Prostate gland (tissue), 2 donors: ENCODE results near the gene GPN2. TPM values are rescaled to one million over a fixed set of nuclear protein-coding genes. Genes with fewer than 3 reads are reported as not detected.

Experiments used
- DNase-seq: peaks from one replicate; pipeline ENCODE4 v3.0.0-alpha.2; 2019; ENCODE audit warnings: low spot score
- H3K27ac ChIP-seq, 2 donors: fragments of 200-600 bp; sonication (generic); 2 replicates each; pipeline ENCODE4 v1.5.1; 2017 to 2019
- H3K27me3 ChIP-seq: fragments of 200-600 bp; sonication (generic); replicated peaks from 2 replicates; pipeline ENCODE4 v1.5.1; 2019; ENCODE audit not compliant: insufficient read depth
- H3K36me3 ChIP-seq, 2 donors: fragments of 200-600 bp; sonication (generic); 1 replicate in 1 of 2; 2 replicates in 1 of 2; pipeline versions ENCODE4 v1.5.1 to v1.8.1; 2017 to 2019
- H3K4me1 ChIP-seq: fragments of 200-600 bp; sonication (generic); replicated peaks from 2 replicates; pipeline ENCODE4 v1.5.1; 2019
- H3K4me3 ChIP-seq, 2 donors: fragments of 200-600 bp; sonication (generic); 2 replicates each; pipeline ENCODE4 v1.5.1; 2017 to 2019
- H3K9me3 ChIP-seq: fragments of 200-600 bp; sonication (generic); 2 replicates; pipeline ENCODE4 v1.5.1; 2017
- POLR2A ChIP-seq: fragments of 450-650 bp; IDR thresholded peaks from one replicate; pipeline ENCODE4 v1.6.1; 2016; ENCODE audit warnings: antibody characterized with exemption, mild to moderate bottlenecking
- POLR2AphosphoS5 ChIP-seq: sonication (generic); formaldehyde crosslinking; IDR thresholded peaks from one replicate; pipeline ENCODE4 v1.6.1; 2017; ENCODE audit warnings: antibody characterized with exemption
- WGBS: methylation state at CpG from one replicate; pipeline ENCODE4 v1.1.5; 2018; 5-methylcytosine and 5-hydroxymethylcytosine counted together
- intact Hi-C: fragments of 100-400 bp; cut with DNase I; formaldehyde crosslinking; loops from one replicate; pipeline ENCODE4 v1.14.2; 2022
- total RNA-seq, 2 donors: library from RNA; depleted of rRNA; stranded (reverse); fragments of >200 nt; gene quantifications; one replicate each; pipeline ENCODE4 v1.1.0, GENCODE V29; 2016
- TF ChIP-seq, protein P1 (sequence below), 4 experiments: fragments of 200-600 bp in 2 of 4; fragments of 450-650 bp in 2 of 4; sonication (generic) in 2 of 4; IDR thresholded peaks; 1 replicate in 3 of 4; 2 replicates in 1 of 4; pipeline ENCODE4 v1.5.1; 2016 to 2019; ENCODE audit warnings: antibody characterized with exemption in 4 of 4, mild to moderate bottlenecking in 2 of 4, moderate library complexity in 2 of 4

GPN2 gene
- total RNA-seq, 2 donors from 2014 or later, result 15.7 to 26.0 TPM

DNA sequence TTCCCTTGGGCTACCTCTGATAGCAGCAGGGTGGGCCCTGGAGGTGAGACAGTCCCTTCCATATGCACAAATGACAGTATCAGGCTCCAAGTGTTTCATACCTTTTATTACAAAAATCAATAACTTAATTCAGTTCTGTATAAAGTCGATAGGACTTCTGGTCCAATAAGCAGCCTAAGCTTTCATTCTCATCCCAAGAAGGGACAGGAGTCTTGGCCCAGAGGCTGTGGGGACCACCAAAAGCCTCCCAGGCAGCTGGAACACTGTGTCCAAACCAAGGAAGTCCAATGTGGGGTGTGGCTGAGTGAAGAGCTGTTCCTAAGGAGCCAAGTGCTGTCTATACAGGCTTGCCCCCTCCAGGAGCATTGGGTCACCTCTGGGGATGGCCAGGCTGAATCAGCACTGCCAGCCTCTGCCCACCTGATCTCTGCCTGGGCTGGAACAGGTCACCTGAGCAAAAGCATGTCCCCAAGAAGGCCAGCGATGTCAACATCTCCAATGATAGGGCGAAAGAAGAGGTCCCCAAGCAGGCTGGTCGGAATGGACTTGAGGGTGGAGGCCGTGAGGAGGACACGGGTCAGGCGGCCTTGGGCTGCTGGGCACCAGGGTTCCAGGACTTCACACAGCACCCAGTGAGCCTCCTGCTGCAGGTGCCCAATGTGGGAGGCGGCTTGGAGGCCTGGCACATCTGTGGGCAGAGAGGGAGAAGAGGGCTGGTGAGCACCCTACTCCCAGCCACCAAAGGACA lies 21.5 kb upstream of the GPN2 start:
- TF ChIP-seq POLR2AphosphoS5 (no peak), POLR2A (no peak)
- TF ChIP-seq, protein P1, sequence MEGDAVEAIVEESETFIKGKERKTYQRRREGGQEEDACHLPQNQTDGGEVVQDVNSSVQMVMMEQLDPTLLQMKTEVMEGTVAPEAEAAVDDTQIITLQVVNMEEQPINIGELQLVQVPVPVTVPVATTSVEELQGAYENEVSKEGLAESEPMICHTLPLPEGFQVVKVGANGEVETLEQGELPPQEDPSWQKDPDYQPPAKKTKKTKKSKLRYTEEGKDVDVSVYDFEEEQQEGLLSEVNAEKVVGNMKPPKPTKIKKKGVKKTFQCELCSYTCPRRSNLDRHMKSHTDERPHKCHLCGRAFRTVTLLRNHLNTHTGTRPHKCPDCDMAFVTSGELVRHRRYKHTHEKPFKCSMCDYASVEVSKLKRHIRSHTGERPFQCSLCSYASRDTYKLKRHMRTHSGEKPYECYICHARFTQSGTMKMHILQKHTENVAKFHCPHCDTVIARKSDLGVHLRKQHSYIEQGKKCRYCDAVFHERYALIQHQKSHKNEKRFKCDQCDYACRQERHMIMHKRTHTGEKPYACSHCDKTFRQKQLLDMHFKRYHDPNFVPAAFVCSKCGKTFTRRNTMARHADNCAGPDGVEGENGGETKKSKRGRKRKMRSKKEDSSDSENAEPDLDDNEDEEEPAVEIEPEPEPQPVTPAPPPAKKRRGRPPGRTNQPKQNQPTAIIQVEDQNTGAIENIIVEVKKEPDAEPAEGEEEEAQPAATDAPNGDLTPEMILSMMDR (IDR thresholded peaks at IDR 0.05), result no peak
- no peak overlapping the region for H3K27ac ChIP-seq
- H3K36me3 ChIP-seq, result no peaks in the 10 kb centered on the region
- WGBS, result 91% methylated on average over 8 of the region's 8 CpGs
- H3K4me1 ChIP-seq, result no peaks in the 10 kb centered on the region
- intact Hi-C loops, result no loop called here
- H3K4me3 ChIP-seq, result no peak overlapping the region
- H3K9me3 ChIP-seq, result no peaks in the 10 kb centered on the region
- no peak for DNase-seq
- H3K27me3 ChIP-seq, result no peaks in the 10 kb centered on the region

GRCh38 chr1:26910343-26911160 lies 20.5 kb upstream of the GPN2 start:
- WGBS, result 76% methylated on average over 4 of the region's 4 CpGs
- H3K4me3 ChIP-seq, result no peak overlapping the region
- no peak overlapping the region for H3K27ac ChIP-seq
- H3K9me3 ChIP-seq, result no peaks in the 10 kb centered on the region
- TF ChIP-seq, protein P1 (IDR thresholded peaks at IDR 0.05), result no peak
- H3K4me1 ChIP-seq, result no peaks in the 10 kb centered on the region
- intact Hi-C loops, result no loop called here
- no peaks in the 10 kb centered on the region for H3K36me3 ChIP-seq
- H3K27me3 ChIP-seq, result no peaks in the 10 kb centered on the region
- no peak for DNase-seq

DNA sequence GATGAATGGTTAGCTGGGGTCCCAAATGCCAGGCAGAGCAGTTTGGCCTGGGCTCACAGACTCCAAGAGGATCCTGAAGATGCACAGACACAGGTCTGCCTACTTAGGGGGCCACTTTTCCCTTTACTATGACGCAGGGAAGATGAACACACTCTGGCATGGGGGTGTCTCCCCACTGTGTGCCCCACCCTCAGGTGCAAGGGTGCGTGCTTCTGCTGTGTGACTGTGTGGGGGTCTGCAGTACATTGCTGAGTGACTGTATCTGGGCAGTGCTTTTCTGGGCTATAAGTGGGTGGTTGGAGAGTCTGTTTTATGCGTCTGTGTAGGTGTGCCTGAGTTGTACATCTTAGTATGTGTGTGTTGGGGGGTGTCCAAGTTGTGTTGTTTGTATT lies 19.9 kb upstream of the GPN2 start:
- H3K4me3 ChIP-seq, result no peak overlapping the region
- no peaks in the 10 kb centered on the region for H3K4me1 ChIP-seq
- no peaks in the 10 kb centered on the region for H3K9me3 ChIP-seq
- H3K36me3 ChIP-seq, result no peaks in the 10 kb centered on the region
- intact Hi-C loops, result no loop called here
- no peak for TF ChIP-seq POLR2A
- TF ChIP-seq POLR2AphosphoS5, result no peak
- TF ChIP-seq, protein P1 (IDR thresholded peaks at IDR 0.05), result no peak
- no peak for DNase-seq
- 80% methylated on average over 3 of the region's 3 CpGs for WGBS
- no peak overlapping the region for H3K27ac ChIP-seq
- no peaks in the 10 kb centered on the region for H3K27me3 ChIP-seq

- TF ChIP-seq POLR2AphosphoS5 (no peak), POLR2A (no peak)
- TF ChIP-seq, protein P1 (IDR thresholded peaks at IDR 0.05), result no peak
- Histone ChIP-seq H3K9me3 (no peaks in the 10 kb centered on the region), H3K27ac (no peak overlapping the region), H3K4me3 (no peak overlapping the region), H3K36me3 (no peaks in the 10 kb centered on the region), H3K4me1 (no peaks in the 10 kb centered on the region), H3K27me3 (no peaks in the 10 kb centered on the region)
- 39% methylated on average over 5 of the region's 6 CpGs for WGBS
- intact Hi-C loops, result no loop called here
- DNase-seq, result no peak
Observed at GRCh38 chr1:26907071-26907917, 17.2 kb upstream of the GPN2 start.
